ENCODE results near the gene UBE2H. TPM values are rescaled to one million over a fixed set of nuclear protein-coding genes. Genes with fewer than 3 reads are reported as not detected.
"Not testable (repeated sequence)": the region's sequence is repeated elsewhere in the genome, so short reads cannot be mapped to it uniquely, and the experiment has no call there.

The UBE2H gene
- total RNA-seq, 1 donor from 2014 or later: 194 TPM

DNA sequence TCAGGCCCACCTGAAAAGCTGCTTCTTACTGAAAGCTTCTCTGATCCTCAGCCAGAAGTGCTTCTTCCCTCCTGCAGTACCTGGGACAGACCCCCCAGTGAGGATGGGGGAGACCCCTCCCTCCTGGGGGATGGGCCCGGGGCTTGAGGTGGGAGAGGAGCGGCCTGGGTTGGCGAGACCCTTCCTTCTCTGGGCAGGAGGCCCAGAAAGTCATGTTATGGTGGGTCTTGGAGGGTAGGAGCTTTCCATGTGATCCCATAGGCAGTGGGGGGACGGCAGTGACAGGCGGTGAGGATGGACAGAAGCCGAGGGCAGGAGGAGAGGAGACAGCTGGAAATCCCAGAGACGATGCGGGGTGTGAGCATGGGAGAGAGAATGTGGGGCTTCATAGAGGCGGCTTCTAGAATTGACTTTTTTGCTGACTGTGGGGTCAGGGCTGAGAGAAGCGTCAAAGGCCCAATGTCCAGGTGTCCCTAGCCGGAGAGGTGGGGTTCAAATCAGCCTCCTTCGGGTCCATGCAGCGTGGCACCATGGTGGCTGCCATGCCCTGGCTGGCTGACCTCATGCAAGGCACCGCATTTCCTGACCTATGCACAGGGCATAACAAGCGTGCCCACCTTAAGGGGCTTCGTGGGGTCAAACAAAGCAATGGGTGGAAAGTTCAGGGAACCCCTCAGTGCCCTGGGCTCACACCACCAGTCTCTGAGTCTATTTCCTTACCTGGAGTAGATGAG, 154.0 kb downstream of the UBE2H start:
- H3K4me2 ChIP-seq (ENCODE audit: low read length): no peak overlapping the region
- no peaks in the 10 kb centered on the region for H3K9me3 ChIP-seq (ENCODE audit: insufficient read depth, low read depth, low read length)
- no peaks in the 10 kb centered on the region for H3K27me3 ChIP-seq (ENCODE audit: insufficient read depth, low read length)
- Mint-ChIP-seq H3K36me3 (ENCODE audit: low read depth, unreplicated experiment) (no peaks in the 10 kb centered on the region), H3K4me3 (ENCODE audit: unreplicated experiment) (no peak overlapping the region), H3K27me3 (ENCODE audit: low read depth, unreplicated experiment) (peaks cover 40% of the 10 kb centered on the region), H3K9me3 (ENCODE audit: unreplicated experiment) (no peaks in the 10 kb centered on the region), H3K4me1 (ENCODE audit: low read depth, unreplicated experiment) (no peaks in the 10 kb centered on the region), H3K27ac (ENCODE audit: unreplicated experiment) (no peak overlapping the region)
- H3K36me3 ChIP-seq (ENCODE audit: insufficient read depth, low read length): no peaks in the 10 kb centered on the region
- FAIRE-seq (no peak), DNase-seq (ENCODE audit: low read depth) (no peak)
- no peaks in the 10 kb centered on the region for H3K4me1 ChIP-seq (ENCODE audit: insufficient read depth, low read length)
- H3K4me3 ChIP-seq (ENCODE audit: insufficient read depth, low read depth, low read length): no peak overlapping the region
- H3K27ac ChIP-seq (ENCODE audit: low read depth, low read length): no peak overlapping the region
- no peak overlapping the region for H3K9ac ChIP-seq (ENCODE audit: low read length)
- H4K20me1 ChIP-seq (ENCODE audit: insufficient read depth, low read length): peaks cover 3% of the 10 kb centered on the region
- H2AFZ ChIP-seq (ENCODE audit: low read depth, low read length): no peak overlapping the region
- H3K79me2 ChIP-seq (ENCODE audit: insufficient read depth, low read length): no peaks in the 10 kb centered on the region
- no peak for TF ChIP-seq EZH2 (IDR thresholded peaks at IDR 0.05; ENCODE audit: insufficient read depth, low read length)
- TF ChIP-seq, protein P1, sequence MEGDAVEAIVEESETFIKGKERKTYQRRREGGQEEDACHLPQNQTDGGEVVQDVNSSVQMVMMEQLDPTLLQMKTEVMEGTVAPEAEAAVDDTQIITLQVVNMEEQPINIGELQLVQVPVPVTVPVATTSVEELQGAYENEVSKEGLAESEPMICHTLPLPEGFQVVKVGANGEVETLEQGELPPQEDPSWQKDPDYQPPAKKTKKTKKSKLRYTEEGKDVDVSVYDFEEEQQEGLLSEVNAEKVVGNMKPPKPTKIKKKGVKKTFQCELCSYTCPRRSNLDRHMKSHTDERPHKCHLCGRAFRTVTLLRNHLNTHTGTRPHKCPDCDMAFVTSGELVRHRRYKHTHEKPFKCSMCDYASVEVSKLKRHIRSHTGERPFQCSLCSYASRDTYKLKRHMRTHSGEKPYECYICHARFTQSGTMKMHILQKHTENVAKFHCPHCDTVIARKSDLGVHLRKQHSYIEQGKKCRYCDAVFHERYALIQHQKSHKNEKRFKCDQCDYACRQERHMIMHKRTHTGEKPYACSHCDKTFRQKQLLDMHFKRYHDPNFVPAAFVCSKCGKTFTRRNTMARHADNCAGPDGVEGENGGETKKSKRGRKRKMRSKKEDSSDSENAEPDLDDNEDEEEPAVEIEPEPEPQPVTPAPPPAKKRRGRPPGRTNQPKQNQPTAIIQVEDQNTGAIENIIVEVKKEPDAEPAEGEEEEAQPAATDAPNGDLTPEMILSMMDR (IDR thresholded peaks at IDR 0.05; ENCODE audit: insufficient read depth, low read depth, low read length): no peak

DNA sequence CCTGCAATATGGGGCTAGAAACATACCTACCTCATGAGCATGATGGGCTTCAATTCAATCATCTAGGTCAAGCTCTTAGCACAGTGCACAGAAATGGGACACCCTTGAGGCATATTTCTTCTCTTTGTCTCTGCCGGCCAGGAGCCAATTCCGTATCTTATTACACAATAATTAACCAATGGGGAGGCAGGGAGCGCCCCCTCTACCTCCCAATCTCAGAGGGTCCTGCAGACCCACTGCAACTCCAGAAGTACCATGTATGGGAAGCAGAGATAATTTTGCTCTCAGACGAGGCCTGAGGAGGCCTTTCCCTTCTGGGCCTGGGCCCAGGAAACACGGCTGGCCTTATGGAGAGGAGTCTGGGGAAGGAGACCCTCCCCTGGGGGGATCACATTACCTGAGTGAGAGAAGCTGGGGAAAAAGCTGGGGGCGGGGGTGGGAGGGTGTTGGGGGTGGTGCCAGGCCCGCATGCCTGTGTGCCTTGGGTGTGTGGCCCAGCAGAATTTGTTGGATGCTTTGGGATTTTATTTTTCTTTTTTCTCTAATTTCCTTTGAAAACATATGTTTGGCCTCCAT, 155.5 kb downstream of the UBE2H start:
- H3K27ac ChIP-seq (ENCODE audit: low read depth, low read length): no peak overlapping the region
- Mint-ChIP-seq H3K36me3 (ENCODE audit: low read depth, unreplicated experiment) (no peaks in the 10 kb centered on the region), H3K4me1 (ENCODE audit: low read depth, unreplicated experiment) (no peaks in the 10 kb centered on the region), H3K27ac (ENCODE audit: unreplicated experiment) (no peak overlapping the region), H3K9me3 (ENCODE audit: unreplicated experiment) (no peaks in the 10 kb centered on the region), H3K27me3 (ENCODE audit: low read depth, unreplicated experiment) (peaks cover 45% of the 10 kb centered on the region), H3K4me3 (ENCODE audit: unreplicated experiment) (no peak overlapping the region)
- TF ChIP-seq, protein P1 (IDR thresholded peaks at IDR 0.05; ENCODE audit: insufficient read depth, low read depth, low read length): no peak
- no peaks in the 10 kb centered on the region for H3K79me2 ChIP-seq (ENCODE audit: insufficient read depth, low read length)
- no peaks in the 10 kb centered on the region for H3K27me3 ChIP-seq (ENCODE audit: insufficient read depth, low read length)
- no peak overlapping the region for H3K4me2 ChIP-seq (ENCODE audit: low read length)
- no peak for DNase-seq (ENCODE audit: low read depth)
- no peak overlapping the region for H2AFZ ChIP-seq (ENCODE audit: low read depth, low read length)
- no peak overlapping the region for H3K9ac ChIP-seq (ENCODE audit: low read length)
- H3K4me1 ChIP-seq (ENCODE audit: insufficient read depth, low read length): no peaks in the 10 kb centered on the region
- H3K4me3 ChIP-seq (ENCODE audit: insufficient read depth, low read depth, low read length): no peak overlapping the region
- FAIRE-seq: no peak
- H3K36me3 ChIP-seq (ENCODE audit: insufficient read depth, low read length): no peaks in the 10 kb centered on the region
- H4K20me1 ChIP-seq (ENCODE audit: insufficient read depth, low read length): peaks cover under 1% of the 10 kb centered on the region
- H3K9me3 ChIP-seq (ENCODE audit: insufficient read depth, low read depth, low read length): no peaks in the 10 kb centered on the region

DNA sequence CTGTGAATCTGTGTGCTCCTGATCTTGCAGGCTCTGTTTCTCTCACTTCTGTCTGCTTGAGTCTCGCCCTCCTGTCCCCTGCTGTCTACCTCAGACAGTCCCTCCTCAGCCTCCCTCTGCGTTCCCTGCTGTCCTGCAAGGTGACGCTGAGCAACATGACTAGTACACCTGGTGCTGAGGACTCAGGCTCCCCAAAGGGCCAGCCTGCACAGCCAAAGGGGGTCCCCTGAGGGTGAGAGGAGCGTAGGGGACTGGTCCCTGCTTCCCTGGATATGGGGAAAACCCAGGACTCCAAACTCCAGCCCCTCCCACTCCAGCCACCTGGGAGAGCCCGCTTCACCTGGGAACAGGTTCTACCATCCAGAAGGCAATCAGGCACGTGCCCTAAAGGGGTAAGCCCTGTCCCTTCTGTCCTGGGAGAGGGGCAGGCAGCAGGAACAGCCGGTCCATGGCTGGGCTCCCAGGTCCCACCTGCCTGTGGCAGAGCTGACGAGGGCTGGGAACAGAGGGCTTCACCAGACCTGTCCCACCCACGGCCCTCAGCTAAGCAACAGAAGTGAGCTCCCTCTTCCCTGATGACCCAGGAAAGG, 156.5 kb downstream of the UBE2H start:
- H2AFZ ChIP-seq (ENCODE audit: low read depth, low read length): no peak overlapping the region
- no peak overlapping the region for H3K4me2 ChIP-seq (ENCODE audit: low read length)
- H3K27me3 Mint-ChIP-seq (ENCODE audit: low read depth, unreplicated experiment): peaks cover 41% of the 10 kb centered on the region
- no peaks in the 10 kb centered on the region for H3K4me1 ChIP-seq (ENCODE audit: insufficient read depth, low read length)
- FAIRE-seq (no peak), DNase-seq (ENCODE audit: low read depth) (no peak)
- H3K36me3 Mint-ChIP-seq (ENCODE audit: low read depth, unreplicated experiment): peaks cover under 1% of the 10 kb centered on the region
- no peaks in the 10 kb centered on the region for H3K9me3 Mint-ChIP-seq (ENCODE audit: unreplicated experiment)
- TF ChIP-seq, protein P1 (IDR thresholded peaks at IDR 0.05; ENCODE audit: insufficient read depth, low read depth, low read length): no peak
- TF ChIP-seq EZH2 (IDR thresholded peaks at IDR 0.05; ENCODE audit: insufficient read depth, low read length): no peak
- no peaks in the 10 kb centered on the region for H3K27me3 ChIP-seq (ENCODE audit: insufficient read depth, low read length)
- no peaks in the 10 kb centered on the region for H3K4me1 Mint-ChIP-seq (ENCODE audit: low read depth, unreplicated experiment)
- no peaks in the 10 kb centered on the region for H4K20me1 ChIP-seq (ENCODE audit: insufficient read depth, low read length)
- no peak overlapping the region for H3K4me3 Mint-ChIP-seq (ENCODE audit: unreplicated experiment)
- no peak overlapping the region for H3K9ac ChIP-seq (ENCODE audit: low read length)
- H3K79me2 ChIP-seq (ENCODE audit: insufficient read depth, low read length): no peaks in the 10 kb centered on the region
- H3K4me3 ChIP-seq (ENCODE audit: insufficient read depth, low read depth, low read length): no peak overlapping the region
- H3K27ac ChIP-seq (ENCODE audit: low read depth, low read length): no peak overlapping the region
- H3K36me3 ChIP-seq (ENCODE audit: insufficient read depth, low read length): no peaks in the 10 kb centered on the region
- H3K9me3 ChIP-seq (ENCODE audit: insufficient read depth, low read depth, low read length): no peaks in the 10 kb centered on the region
- H3K27ac Mint-ChIP-seq (ENCODE audit: unreplicated experiment): no peak overlapping the region

DNA sequence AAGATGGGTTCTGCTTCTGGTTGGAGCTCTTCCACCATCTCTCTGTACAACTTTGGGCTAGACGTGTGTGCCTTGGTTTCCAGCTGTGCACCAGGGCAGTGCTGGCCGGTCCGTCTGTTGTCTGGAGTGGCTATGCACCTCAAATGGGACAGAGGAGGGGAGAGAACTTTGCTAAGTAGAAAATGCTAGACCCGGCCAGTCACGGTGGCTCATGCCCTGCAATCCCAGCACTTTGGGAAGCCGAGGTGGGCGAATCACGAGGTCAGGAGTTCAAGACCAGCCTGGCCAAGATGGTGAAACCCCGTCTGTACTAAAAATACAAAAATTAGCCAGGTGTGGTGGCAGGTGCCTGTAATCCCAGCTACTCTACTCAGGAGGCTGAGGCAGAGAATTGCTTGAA, 158.3 kb downstream of the UBE2H start:
- H3K9me3 Mint-ChIP-seq (ENCODE audit: unreplicated experiment); H3K9ac ChIP-seq (ENCODE audit: low read length); H3K36me3 Mint-ChIP-seq (ENCODE audit: low read depth, unreplicated experiment); H3K27me3 ChIP-seq (ENCODE audit: insufficient read depth, low read length); DNase-seq (ENCODE audit: low read depth); H3K79me2 ChIP-seq (ENCODE audit: insufficient read depth, low read length); H3K36me3 ChIP-seq (ENCODE audit: insufficient read depth, low read length); H4K20me1 ChIP-seq (ENCODE audit: insufficient read depth, low read length); H3K9me3 ChIP-seq (ENCODE audit: insufficient read depth, low read depth, low read length); H3K4me1 ChIP-seq (ENCODE audit: insufficient read depth, low read length); FAIRE-seq; H3K4me1 Mint-ChIP-seq (ENCODE audit: low read depth, unreplicated experiment); H2AFZ ChIP-seq (ENCODE audit: low read depth, low read length); H3K27ac ChIP-seq (ENCODE audit: low read depth, low read length); H3K4me3 ChIP-seq (ENCODE audit: insufficient read depth, low read depth, low read length); H3K4me2 ChIP-seq (ENCODE audit: low read length); H3K4me3 Mint-ChIP-seq (ENCODE audit: unreplicated experiment): not testable (repeated sequence)
- Mint-ChIP-seq H3K27me3 (ENCODE audit: low read depth, unreplicated experiment) (peaks cover 41% of the 10 kb centered on the region), H3K27ac (ENCODE audit: unreplicated experiment) (peak overlapping the region; percentile 12)
